VCaP (cell line): ENCODE data around the gene NCF4.

Experiments used
- H3K27ac ChIP-seq: fragments of 450-650 bp; 2 replicates; pipeline ENCODE4 v1.5.1; 2017
- TF ChIP-seq, protein P1 (sequence below): fragments of 450-650 bp; conservative IDR thresholded peaks from 2 replicates; pipeline ENCODE4 v1.5.1; 2017; ENCODE audit warnings: mild to moderate bottlenecking, moderate library complexity

Gene NCF4

DNA sequence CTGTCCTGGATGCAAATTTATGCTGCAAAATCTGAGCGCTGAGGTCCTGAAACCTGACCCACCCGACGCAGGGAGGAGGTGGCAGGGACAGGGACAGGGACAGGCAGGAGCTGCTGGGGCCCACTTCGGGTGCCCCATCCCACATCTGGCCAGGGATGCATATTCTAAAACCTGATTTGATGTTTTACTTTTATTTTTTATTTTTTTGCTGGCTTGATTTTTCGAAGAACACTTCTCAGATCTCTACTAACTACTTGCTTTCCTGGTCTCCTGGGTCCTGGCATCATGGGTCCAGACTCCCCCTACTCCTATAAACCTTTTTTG, 43.3 kb upstream of the NCF4 start:
- TF ChIP-seq, protein P1, sequence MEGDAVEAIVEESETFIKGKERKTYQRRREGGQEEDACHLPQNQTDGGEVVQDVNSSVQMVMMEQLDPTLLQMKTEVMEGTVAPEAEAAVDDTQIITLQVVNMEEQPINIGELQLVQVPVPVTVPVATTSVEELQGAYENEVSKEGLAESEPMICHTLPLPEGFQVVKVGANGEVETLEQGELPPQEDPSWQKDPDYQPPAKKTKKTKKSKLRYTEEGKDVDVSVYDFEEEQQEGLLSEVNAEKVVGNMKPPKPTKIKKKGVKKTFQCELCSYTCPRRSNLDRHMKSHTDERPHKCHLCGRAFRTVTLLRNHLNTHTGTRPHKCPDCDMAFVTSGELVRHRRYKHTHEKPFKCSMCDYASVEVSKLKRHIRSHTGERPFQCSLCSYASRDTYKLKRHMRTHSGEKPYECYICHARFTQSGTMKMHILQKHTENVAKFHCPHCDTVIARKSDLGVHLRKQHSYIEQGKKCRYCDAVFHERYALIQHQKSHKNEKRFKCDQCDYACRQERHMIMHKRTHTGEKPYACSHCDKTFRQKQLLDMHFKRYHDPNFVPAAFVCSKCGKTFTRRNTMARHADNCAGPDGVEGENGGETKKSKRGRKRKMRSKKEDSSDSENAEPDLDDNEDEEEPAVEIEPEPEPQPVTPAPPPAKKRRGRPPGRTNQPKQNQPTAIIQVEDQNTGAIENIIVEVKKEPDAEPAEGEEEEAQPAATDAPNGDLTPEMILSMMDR: no peak

DNA sequence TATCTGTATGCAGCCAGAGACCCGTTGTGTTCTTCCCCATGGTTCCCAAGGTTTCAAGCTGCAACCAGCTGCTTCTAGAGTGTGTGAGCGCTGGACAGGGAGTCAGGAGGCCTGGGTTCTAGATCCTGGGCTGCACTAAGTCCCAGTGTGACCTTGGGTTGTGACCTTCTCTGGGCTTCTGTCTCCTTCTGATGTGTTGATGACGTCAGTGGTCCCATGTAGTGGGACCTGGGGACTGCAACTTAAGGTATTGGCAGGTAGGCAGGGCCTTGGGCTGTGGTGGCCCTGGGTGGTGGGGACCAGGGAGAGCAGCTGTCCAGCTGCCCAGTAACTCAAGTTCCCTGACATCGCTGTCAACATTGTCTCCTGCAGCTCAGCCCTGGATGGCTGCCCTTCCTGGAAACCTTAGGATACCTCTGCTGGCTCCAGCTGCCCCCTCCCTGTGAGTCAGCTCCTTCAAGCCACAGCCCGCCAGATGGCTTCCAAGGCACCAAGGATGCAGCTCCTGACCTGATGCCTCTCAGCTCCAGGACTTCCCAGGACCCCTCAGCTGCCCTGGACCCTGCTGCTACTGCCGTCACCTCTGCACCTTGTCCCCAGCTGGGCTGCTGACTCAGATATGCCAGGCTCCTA, 42.7 kb upstream of the NCF4 start:
- no peak overlapping the region for H3K27ac ChIP-seq
- TF ChIP-seq, protein P1: no peak

More for the DNA sequence above, 43.3 kb upstream of the NCF4 start:
- H3K27ac ChIP-seq: no peak overlapping the region

DNA sequence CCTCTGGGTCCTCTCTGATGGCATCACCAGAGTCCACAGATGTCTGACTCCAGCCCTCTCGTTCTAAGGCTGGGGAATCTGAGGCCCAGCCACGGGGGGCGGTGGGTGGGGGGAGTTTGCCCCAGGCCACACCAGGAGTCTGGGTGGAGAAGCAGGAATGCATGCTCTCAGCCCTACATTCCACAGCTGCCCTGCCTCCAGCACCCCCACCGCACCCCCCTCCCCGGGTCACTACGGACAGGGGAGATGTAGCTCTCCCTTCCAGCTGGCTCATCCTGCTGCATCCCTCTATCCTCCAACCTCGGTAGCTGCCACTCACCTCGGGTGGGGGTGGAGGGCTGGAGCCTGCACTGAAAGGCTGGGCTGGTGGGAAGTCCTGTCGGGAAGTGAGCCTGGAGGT, 41.7 kb upstream of the NCF4 start:
- no peak overlapping the region for H3K27ac ChIP-seq

DNA sequence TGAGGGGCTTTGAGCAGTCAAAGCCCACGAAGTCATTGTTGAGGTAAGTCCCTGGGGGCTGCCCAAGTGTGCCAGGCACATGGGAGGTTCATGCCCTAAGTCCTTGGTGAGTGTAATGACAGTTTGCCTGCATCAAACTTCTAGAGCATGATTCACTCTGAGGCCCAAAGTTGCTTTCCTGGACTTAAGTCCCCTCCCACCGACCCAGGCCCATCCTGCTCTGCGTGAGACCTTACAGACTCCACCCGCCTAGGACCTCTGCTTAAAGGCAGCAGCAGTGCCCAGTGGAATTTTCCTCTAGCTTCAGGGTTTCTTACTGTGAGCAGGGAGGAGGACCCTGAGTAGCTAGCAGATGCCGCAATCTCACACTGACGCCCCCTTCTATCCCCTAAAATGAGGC, 38.2 kb upstream of the NCF4 start:
- TF ChIP-seq, protein P1: no peak
- H3K27ac ChIP-seq: no peak overlapping the region

More for the DNA sequence above, 41.7 kb upstream of the NCF4 start:
- TF ChIP-seq, protein P1: no peak

DNA sequence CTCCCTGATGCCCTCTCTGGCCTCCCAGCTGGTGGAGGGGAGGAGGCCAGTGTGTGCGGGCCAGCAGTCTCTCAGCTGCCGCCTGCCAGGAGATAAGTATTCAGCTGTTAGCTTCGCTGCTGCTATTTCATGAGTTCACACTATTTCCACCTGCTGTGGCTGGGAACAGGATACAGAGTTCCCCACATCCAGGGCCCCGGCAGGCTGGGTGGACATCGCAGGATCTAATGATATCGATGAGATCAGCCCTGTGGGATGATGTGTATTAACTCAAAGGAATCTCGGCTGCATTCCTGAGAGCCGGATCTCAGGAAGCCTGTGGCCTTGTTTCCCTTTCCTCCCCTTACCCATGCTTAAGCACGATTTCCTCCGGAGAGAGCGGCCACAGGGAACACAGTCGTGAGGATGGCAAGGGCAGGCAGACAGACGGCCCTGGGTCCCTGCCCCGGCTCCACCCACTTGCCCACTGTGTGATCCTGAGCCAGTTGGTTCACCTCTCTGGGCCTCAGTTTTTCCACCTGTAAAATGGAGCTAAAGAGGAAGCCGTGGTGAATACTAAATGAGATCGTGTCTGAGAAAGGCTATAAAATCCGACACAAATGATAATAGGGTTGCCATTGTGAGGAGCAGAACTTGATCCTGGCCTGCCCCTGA, 37.5 kb upstream of the NCF4 start:
- TF ChIP-seq, protein P1: no peak
- no peak overlapping the region for H3K27ac ChIP-seq

DNA sequence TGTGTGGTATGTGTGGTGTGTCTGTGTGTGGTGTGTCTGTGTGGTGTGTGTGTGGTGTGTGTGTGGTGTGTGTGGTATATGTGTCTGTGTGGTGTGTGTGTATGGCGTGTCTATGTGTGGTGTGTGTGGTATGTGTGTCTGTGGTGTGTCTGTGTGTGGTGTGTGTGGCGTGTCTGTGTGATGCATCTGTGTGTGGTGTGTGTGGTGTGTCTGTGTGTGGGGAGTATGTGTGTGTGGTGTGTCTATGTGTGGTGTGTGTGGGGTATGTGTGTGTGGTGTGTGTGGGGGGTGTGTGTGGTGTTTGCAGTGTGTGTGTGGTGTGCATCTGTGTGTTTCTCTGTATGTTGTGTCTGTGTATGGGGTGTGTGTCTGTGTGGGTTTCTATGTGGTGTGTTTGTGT, 36.2 kb upstream of the NCF4 start:
- TF ChIP-seq, protein P1: no peak
- H3K27ac ChIP-seq: no peak overlapping the region

DNA sequence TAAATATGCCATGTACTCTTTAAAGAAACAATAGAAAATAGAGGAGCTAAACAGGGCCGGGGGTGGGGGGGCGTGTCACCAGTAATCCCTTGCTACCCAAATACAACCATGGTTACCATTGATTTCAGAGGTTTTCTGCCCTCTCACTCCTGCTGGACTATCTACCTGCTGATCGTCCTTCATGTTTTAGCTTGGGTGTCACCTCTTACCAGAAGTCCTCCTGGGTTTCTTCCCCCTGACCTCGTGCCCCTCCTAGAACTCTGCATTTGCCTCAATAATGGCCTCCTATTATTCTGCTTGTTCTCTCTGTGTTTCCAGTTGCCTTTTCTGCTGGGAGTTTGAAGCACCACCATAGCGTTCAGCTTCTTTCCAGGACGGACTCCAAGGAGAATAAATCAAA, 34.5 kb upstream of the NCF4 start:
- TF ChIP-seq, protein P1: no peak
- no peak overlapping the region for H3K27ac ChIP-seq
